Lower leg skin (tissue), 3 donors: ENCODE data around the gene CHD2.

ENCODE experiments used
- POLR2A ChIP-seq, 2 donors: fragments of 450-650 bp; IDR thresholded peaks; one replicate each; pipeline ENCODE4 v1.6.1; 2016 to 2017; ENCODE audit warnings: antibody characterized with exemption in 2 of 2, mild to moderate bottlenecking in 1 of 2, moderate library complexity in 1 of 2
- TF ChIP-seq, protein P1 (sequence below), 3 donors: fragments of 450-650 bp; IDR thresholded peaks; one replicate each; pipeline ENCODE4 v1.5.1; 2016; ENCODE audit warnings: antibody characterized with exemption in 3 of 3, mild to moderate bottlenecking in 3 of 3, moderate library complexity in 2 of 3

- TF ChIP-seq, protein P1, sequence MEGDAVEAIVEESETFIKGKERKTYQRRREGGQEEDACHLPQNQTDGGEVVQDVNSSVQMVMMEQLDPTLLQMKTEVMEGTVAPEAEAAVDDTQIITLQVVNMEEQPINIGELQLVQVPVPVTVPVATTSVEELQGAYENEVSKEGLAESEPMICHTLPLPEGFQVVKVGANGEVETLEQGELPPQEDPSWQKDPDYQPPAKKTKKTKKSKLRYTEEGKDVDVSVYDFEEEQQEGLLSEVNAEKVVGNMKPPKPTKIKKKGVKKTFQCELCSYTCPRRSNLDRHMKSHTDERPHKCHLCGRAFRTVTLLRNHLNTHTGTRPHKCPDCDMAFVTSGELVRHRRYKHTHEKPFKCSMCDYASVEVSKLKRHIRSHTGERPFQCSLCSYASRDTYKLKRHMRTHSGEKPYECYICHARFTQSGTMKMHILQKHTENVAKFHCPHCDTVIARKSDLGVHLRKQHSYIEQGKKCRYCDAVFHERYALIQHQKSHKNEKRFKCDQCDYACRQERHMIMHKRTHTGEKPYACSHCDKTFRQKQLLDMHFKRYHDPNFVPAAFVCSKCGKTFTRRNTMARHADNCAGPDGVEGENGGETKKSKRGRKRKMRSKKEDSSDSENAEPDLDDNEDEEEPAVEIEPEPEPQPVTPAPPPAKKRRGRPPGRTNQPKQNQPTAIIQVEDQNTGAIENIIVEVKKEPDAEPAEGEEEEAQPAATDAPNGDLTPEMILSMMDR (IDR thresholded peaks at IDR 0.05) = no peak
- no peak for TF ChIP-seq POLR2A (IDR thresholded peaks at IDR 0.05)
Observed at GRCh38 chr15:93041159-93041547, 141.0 kb downstream of the CHD2 start.
